Measurements from ENCODE around the gene TUFT1. TPM values are rescaled to one million over a fixed set of nuclear protein-coding genes. Genes with fewer than 3 reads are reported as not detected.
A peak's percentile ranks its signal among the peaks of the same experiment; 100 is the strongest.

The TUFT1 gene, protein sequence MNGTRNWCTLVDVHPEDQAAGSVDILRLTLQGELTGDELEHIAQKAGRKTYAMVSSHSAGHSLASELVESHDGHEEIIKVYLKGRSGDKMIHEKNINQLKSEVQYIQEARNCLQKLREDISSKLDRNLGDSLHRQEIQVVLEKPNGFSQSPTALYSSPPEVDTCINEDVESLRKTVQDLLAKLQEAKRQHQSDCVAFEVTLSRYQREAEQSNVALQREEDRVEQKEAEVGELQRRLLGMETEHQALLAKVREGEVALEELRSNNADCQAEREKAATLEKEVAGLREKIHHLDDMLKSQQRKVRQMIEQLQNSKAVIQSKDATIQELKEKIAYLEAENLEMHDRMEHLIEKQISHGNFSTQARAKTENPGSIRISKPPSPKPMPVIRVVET
- total RNA-seq, result 69.1 and 74.4 TPM in 2 replicates

DNA sequence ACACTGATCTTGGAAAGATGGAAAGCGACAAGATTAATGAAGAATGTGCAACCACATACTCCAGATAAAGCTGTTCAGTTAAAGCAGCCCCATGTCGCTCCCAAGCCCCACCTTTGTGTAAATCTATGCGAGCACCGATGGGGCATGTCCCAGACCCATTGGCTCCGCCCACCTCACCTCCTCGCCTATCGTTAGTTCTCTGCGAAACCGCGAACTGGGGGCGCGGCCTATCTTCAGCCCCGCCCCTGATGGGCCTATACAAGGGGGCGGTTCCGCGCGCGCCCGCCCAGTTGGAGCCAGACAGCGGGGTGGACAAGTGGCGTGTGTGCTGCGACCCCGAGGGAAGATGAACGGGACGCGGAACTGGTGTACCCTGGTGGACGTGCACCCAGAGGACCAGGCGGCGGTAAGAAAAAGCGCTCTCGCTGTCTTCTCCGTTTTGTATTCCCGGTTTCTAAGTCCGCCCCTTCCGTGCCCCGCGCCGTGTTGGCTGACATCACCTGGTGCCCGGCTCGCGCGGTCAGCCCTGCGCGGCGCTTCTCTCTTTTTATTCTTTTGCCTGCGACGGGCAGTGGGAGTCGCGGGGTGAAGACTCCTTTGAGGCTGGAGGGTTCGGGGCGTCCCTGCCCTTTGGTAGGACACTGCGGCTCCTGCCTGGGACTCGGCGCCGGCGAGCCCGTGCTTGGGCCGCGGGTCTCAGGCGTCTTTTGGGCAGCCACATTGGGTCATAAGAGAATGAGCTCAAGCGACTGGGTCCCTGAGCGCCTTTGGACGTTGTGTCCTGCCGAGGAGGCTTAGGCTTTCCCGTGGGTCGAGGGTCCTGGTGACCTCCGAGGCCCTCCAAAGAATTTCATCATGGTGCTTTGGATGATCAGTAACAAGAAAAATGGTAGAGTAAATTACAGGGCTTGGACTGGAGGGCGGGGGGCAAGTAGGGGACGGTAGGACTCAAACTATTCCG lies at the start of gene TUFT1:
Gene TUFT1 (plus strand): TSS at position 289 of the 961 bp plus-strand sequence. CDS start 58 bp downstream, at position 347.
- Histone ChIP-seq H3K27me3 (ENCODE audit: control insufficient read depth, insufficient read depth, low read length) (no peaks in the 10 kb centered on the region), H3K4me3 (ENCODE audit: low read depth, low read length) (peak within 1 kb of the TSS; percentile 79), H3K36me3 (ENCODE audit: control insufficient read depth, insufficient read depth, low read length) (no peaks in the 10 kb centered on the region)
- TF ChIP-seq, protein P1, sequence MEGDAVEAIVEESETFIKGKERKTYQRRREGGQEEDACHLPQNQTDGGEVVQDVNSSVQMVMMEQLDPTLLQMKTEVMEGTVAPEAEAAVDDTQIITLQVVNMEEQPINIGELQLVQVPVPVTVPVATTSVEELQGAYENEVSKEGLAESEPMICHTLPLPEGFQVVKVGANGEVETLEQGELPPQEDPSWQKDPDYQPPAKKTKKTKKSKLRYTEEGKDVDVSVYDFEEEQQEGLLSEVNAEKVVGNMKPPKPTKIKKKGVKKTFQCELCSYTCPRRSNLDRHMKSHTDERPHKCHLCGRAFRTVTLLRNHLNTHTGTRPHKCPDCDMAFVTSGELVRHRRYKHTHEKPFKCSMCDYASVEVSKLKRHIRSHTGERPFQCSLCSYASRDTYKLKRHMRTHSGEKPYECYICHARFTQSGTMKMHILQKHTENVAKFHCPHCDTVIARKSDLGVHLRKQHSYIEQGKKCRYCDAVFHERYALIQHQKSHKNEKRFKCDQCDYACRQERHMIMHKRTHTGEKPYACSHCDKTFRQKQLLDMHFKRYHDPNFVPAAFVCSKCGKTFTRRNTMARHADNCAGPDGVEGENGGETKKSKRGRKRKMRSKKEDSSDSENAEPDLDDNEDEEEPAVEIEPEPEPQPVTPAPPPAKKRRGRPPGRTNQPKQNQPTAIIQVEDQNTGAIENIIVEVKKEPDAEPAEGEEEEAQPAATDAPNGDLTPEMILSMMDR (IDR thresholded peaks at IDR 0.05; ENCODE audit: insufficient read depth, low read length, poor library complexity, severe bottlenecking), result no peak
- DNase-seq (ENCODE audit: low read depth), result no peak

DNA sequence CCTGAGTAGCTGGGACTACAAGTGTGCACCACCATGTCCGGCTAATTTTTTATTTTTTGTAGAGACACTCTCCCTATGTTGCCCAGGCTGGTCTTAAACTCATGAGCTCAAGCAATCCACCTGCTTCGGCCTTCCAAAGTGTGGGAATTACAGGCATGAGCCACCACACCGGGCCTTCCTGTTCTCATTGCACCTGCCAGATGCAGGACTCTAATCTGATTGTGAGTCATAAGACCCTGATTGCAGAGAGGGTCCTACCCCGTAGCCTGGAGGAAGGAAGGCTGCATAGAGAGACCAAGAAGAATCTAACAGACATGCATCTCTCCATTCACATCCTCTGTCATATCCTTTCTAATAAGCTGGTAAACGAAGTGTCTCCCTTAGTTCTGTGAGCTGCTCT lies 48.5 kb upstream of the TUFT1 start:
- Histone ChIP-seq H3K4me3 (ENCODE audit: low read depth, low read length) (no peak overlapping the region), H3K27me3 (ENCODE audit: control insufficient read depth, insufficient read depth, low read length) (no peaks in the 10 kb centered on the region), H3K36me3 (ENCODE audit: control insufficient read depth, insufficient read depth, low read length) (no peaks in the 10 kb centered on the region)
- DNase-seq (ENCODE audit: low read depth), result no peak
- TF ChIP-seq, protein P1 (IDR thresholded peaks at IDR 0.05; ENCODE audit: insufficient read depth, low read length, poor library complexity, severe bottlenecking), result no peak

DNA sequence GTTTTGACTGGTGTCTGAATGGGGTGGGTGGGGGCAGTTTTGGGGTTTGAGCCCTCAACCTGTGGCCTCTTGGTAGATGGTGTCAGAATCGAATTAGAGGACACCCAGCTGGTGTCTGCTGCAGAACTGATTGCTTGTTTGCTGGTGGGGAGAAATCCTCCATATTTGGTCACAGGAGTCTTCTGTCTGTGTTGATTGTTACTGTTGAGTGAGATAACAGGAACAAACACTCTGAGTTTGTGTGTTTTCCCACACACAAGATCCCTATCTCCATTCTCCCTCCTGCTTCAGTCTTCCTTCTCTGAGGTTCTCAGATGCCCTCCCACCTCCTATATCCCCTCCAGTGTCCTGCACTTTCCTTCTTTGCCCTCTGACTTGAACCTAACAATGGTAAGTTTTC lies 48.0 kb upstream of the TUFT1 start:
- no peaks in the 10 kb centered on the region for H3K36me3 ChIP-seq (ENCODE audit: control insufficient read depth, insufficient read depth, low read length)
- H3K4me3 ChIP-seq (ENCODE audit: low read depth, low read length), result no peak overlapping the region
- TF ChIP-seq, protein P1 (IDR thresholded peaks at IDR 0.05; ENCODE audit: insufficient read depth, low read length, poor library complexity, severe bottlenecking), result no peak
- H3K27me3 ChIP-seq (ENCODE audit: control insufficient read depth, insufficient read depth, low read length), result no peaks in the 10 kb centered on the region
- no peak for DNase-seq (ENCODE audit: low read depth)

DNA sequence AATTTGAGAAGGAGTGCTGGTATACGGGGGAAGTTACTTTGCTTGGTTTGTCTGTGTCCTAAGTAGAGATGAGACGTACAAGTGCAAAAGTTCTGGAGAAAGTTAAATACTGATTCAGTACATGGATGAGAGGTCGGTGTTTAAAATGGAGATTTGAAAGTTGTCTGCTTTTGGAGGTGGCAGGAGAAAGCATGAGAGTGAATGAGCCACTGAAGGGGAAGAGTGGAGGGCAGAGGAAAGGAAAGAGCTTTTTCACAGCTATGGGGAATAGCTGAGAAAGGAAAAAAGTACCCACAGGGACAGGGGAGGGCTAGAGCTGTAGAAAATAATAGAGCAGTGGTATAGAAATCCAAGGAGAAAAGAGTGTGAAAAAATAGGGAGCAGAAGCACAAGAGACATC lies 47.1 kb upstream of the TUFT1 start:
- H3K4me3 ChIP-seq (ENCODE audit: low read depth, low read length), result no peak overlapping the region
- TF ChIP-seq, protein P1 (IDR thresholded peaks at IDR 0.05; ENCODE audit: insufficient read depth, low read length, poor library complexity, severe bottlenecking), result no peak
- no peak for DNase-seq (ENCODE audit: low read depth)
- no peaks in the 10 kb centered on the region for H3K36me3 ChIP-seq (ENCODE audit: control insufficient read depth, insufficient read depth, low read length)
- no peaks in the 10 kb centered on the region for H3K27me3 ChIP-seq (ENCODE audit: control insufficient read depth, insufficient read depth, low read length)

DNA sequence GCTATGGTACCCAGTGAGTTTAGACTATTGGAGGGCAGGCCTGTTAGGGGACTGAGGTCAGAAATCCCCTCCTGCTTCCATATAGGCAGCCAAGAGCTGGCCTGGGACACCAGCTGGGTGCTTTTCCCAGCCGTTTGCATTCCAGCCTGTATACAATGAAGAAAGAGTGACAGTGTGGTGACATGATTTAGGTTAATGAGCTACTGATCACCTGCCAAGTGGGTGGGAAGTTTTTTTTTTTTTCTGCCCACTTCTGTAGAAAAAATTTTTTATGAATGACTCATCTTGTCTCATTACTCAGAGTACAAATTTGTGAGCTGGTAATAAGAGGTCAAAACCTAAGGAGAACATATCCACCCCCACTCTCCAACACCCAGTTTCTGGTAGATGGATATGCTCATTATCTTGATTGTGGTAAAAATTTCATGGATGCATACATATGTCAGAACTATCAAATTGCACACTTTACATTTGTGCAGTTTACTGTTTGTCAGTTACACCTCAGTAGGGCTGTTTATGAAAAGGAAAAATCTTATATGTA lies 45.3 kb upstream of the TUFT1 start:
- Histone ChIP-seq H3K4me3 (ENCODE audit: low read depth, low read length) (no peak overlapping the region), H3K27me3 (ENCODE audit: control insufficient read depth, insufficient read depth, low read length) (no peaks in the 10 kb centered on the region), H3K36me3 (ENCODE audit: control insufficient read depth, insufficient read depth, low read length) (no peaks in the 10 kb centered on the region)
- TF ChIP-seq, protein P1 (IDR thresholded peaks at IDR 0.05; ENCODE audit: insufficient read depth, low read length, poor library complexity, severe bottlenecking), result no peak
- DNase-seq (ENCODE audit: low read depth), result peak; percentile 65

Measured in kidney epithelial cell (primary cell).